ENCODE results near the gene PPP2R5E.

The PPP2R5E gene

DNA sequence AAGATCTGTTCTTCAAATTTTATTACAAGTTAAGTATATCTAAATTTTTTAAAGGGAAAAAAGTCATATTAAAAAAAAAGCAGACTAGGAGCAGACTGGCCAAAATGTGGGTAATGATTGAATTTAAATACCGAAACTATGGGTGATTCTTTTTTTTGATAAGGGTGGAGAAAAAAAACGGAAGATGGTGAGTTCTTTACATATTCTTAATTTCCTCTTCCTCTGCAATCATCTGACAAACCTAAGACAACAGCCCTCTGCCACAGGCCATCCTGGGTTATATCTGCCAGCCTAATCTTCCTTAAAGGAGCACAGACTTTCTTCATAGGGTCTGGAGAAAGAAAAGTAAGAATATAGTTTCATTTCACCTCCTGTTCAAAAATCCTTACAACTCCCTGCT lies 108.0 kb downstream of the PPP2R5E start:
- Histone ChIP-seq H3K4me1 (ENCODE audit: insufficient read depth, poor library complexity, severe bottlenecking) (peaks cover 29% of the 10 kb centered on the region), H3K27ac (ENCODE audit: poor library complexity, severe bottlenecking) (no peak overlapping the region)
- TF ChIP-seq, protein P1, sequence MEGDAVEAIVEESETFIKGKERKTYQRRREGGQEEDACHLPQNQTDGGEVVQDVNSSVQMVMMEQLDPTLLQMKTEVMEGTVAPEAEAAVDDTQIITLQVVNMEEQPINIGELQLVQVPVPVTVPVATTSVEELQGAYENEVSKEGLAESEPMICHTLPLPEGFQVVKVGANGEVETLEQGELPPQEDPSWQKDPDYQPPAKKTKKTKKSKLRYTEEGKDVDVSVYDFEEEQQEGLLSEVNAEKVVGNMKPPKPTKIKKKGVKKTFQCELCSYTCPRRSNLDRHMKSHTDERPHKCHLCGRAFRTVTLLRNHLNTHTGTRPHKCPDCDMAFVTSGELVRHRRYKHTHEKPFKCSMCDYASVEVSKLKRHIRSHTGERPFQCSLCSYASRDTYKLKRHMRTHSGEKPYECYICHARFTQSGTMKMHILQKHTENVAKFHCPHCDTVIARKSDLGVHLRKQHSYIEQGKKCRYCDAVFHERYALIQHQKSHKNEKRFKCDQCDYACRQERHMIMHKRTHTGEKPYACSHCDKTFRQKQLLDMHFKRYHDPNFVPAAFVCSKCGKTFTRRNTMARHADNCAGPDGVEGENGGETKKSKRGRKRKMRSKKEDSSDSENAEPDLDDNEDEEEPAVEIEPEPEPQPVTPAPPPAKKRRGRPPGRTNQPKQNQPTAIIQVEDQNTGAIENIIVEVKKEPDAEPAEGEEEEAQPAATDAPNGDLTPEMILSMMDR (IDR thresholded peaks at IDR 0.05; ENCODE audit: poor library complexity, severe bottlenecking) = no peak

DNA sequence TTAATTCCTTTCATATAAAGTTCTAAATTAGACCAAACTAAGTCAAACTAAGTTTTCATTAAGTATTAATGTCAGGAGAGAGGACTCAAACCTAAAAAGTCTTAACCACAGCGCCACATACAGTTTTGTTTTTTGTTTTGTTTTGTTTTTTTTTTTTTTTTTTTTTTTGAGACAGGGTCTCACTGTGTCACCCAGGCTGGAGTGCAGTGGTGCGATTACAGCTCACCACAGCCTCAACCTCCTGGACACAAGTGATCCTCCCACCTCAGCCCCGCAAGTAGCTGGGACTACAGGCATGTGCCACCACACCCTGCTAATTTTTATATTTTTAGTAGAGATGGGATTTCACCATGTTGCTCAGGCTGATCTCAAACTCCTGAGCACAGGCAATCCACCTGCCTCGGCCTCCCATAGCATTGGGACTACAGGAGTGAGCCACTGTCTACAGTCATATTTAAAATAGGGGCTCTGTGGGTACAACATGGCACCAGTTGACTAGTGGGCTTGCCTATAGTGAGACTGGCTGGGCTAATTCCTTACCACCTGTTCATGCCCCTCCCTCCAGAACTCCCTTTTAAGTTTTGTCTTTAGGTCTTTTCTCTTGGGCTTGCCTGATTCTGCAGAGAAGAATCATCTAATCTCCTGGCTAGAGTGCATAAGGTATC lies 110.2 kb downstream of the PPP2R5E start:
- Histone ChIP-seq H3K27ac (ENCODE audit: poor library complexity, severe bottlenecking) (no peak overlapping the region), H3K4me3 (ENCODE audit: severe bottlenecking) (no peak overlapping the region), H3K27me3 (ENCODE audit: insufficient read depth, poor library complexity, severe bottlenecking) (no peaks in the 10 kb centered on the region), H3K9me3 (ENCODE audit: severe bottlenecking) (no peaks in the 10 kb centered on the region), H3K36me3 (ENCODE audit: low read depth) (peaks cover 4% of the 10 kb centered on the region; the same call in 1 of the 2 replicates), H3K4me1 (ENCODE audit: insufficient read depth, poor library complexity, severe bottlenecking) (peaks cover 17% of the 10 kb centered on the region)
- TF ChIP-seq, protein P1 (IDR thresholded peaks at IDR 0.05; ENCODE audit: poor library complexity, severe bottlenecking) = no peak
- DNase-seq (ENCODE audit: low spot score) (no peak), ATAC-seq (ENCODE audit: low read depth) (no peak)

More for the DNA sequence above, 108.0 kb downstream of the PPP2R5E start:
- Histone ChIP-seq H3K36me3 (ENCODE audit: low read depth) (peaks cover 4% of the 10 kb centered on the region; the same call in 1 of the 2 replicates), H3K9me3 (ENCODE audit: severe bottlenecking) (no peaks in the 10 kb centered on the region), H3K27me3 (ENCODE audit: insufficient read depth, poor library complexity, severe bottlenecking) (no peaks in the 10 kb centered on the region), H3K4me3 (ENCODE audit: severe bottlenecking) (no peak overlapping the region)
- no peak for ATAC-seq (ENCODE audit: low read depth)
- no peak for DNase-seq (ENCODE audit: low spot score)

DNA sequence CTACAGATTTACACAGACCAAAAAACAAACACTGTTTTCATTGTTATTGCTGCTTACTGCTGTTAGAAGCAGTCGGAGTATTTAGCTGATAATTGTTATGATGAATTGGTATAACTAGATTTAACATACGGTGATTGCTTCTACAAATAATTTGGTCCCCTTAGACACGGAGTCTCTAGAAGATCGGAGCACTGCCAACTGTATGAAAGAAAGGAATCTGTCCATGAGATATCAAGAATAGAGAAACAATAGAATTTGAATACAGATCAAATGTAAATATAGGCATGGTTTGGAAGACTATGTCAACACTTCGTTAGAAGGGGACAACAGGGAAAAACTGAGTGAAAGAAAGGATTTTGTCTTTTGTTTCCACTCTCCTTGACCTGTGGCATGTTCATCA lies 110.9 kb downstream of the PPP2R5E start:
- Histone ChIP-seq H3K27me3 (ENCODE audit: insufficient read depth, poor library complexity, severe bottlenecking) (no peaks in the 10 kb centered on the region), H3K9me3 (ENCODE audit: severe bottlenecking) (no peaks in the 10 kb centered on the region), H3K4me1 (ENCODE audit: insufficient read depth, poor library complexity, severe bottlenecking) (peaks cover 11% of the 10 kb centered on the region), H3K4me3 (ENCODE audit: severe bottlenecking) (no peak overlapping the region), H3K27ac (ENCODE audit: poor library complexity, severe bottlenecking) (no peak overlapping the region), H3K36me3 (ENCODE audit: low read depth) (peaks cover 4% of the 10 kb centered on the region; the same call in 1 of the 2 replicates)
- DNase-seq (ENCODE audit: low spot score) (no peak), ATAC-seq (ENCODE audit: low read depth) (no peak)
- TF ChIP-seq, protein P1 (IDR thresholded peaks at IDR 0.05; ENCODE audit: poor library complexity, severe bottlenecking) = no peak

DNA sequence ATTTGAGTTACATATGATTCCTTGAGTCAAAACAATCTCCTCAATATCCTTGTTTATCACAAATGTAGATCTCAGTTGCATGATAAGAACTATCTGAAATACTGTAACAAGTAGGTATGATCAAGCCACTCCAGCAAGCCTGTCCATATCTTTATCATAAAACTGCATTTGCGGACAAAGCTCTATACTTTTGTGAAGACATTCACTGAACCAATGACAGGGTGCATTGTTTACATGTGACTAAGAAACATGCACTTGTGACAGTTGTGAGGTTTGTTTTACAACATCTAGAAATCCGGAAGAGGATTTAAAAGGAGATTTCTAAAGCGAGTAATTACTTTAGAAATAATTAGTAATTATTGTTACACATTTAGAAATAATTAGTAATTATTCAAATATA lies 111.7 kb downstream of the PPP2R5E start:
- Histone ChIP-seq H3K4me1 (ENCODE audit: insufficient read depth, poor library complexity, severe bottlenecking) (peaks cover 3% of the 10 kb centered on the region), H3K27me3 (ENCODE audit: insufficient read depth, poor library complexity, severe bottlenecking) (no peaks in the 10 kb centered on the region), H3K9me3 (ENCODE audit: severe bottlenecking) (no peaks in the 10 kb centered on the region), H3K36me3 (ENCODE audit: low read depth) (peaks cover 4% of the 10 kb centered on the region; the same call in 1 of the 2 replicates), H3K4me3 (ENCODE audit: severe bottlenecking) (no peak overlapping the region), H3K27ac (ENCODE audit: poor library complexity, severe bottlenecking) (no peak overlapping the region)
- ATAC-seq (ENCODE audit: low read depth) = no peak
- no peak for DNase-seq (ENCODE audit: low spot score)
- TF ChIP-seq, protein P1 (IDR thresholded peaks at IDR 0.05; ENCODE audit: poor library complexity, severe bottlenecking) = no peak

DNA sequence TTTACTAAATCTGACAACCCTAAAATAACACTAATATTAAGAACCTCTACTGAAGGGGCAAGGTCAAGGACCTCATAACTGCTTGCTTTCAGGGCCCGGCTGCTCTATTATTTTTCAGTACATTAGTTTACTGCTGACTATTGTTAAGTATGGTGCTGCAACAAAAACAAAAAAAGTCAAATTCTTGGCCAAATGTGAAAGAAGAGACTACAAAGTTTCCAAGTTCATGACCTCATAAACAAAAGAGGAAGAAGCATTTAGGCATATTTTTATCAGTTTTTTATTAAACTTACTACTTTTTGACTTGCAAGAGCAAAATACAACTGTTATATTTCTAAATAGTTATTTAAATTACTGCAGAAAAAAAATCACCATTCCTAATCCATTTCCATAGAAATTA lies 114.7 kb downstream of the PPP2R5E start:
- no peak overlapping the region for H3K4me3 ChIP-seq (ENCODE audit: severe bottlenecking)
- no peaks in the 10 kb centered on the region for H3K36me3 ChIP-seq (ENCODE audit: low read depth)
- H3K27ac ChIP-seq (ENCODE audit: poor library complexity, severe bottlenecking) = no peak overlapping the region
- DNase-seq (ENCODE audit: low spot score) (no peak), ATAC-seq (ENCODE audit: low read depth) (no peak)
- TF ChIP-seq, protein P1 (IDR thresholded peaks at IDR 0.05; ENCODE audit: poor library complexity, severe bottlenecking) = no peak
- no peaks in the 10 kb centered on the region for H3K4me1 ChIP-seq (ENCODE audit: insufficient read depth, poor library complexity, severe bottlenecking)
- H3K9me3 ChIP-seq (ENCODE audit: severe bottlenecking) = no peaks in the 10 kb centered on the region
- no peaks in the 10 kb centered on the region for H3K27me3 ChIP-seq (ENCODE audit: insufficient read depth, poor library complexity, severe bottlenecking)
